ENCODE data around the gene TBL3. TPM values are rescaled to one million over a fixed set of nuclear protein-coding genes. Genes with fewer than 3 reads are reported as not detected.

The TBL3 gene
- total RNA-seq, 1 donor from 2014 or later, result 30.8 TPM

- peaks cover 49% of the 10 kb centered on the region for H3K27me3 Mint-ChIP-seq
- H3K36me3 Mint-ChIP-seq (ENCODE audit: insufficient read depth), result peaks cover 2% of the 10 kb centered on the region
- H3K27ac Mint-ChIP-seq, result peak overlapping the region; percentile 84
- no peaks in the 10 kb centered on the region for H3K9me3 Mint-ChIP-seq (ENCODE audit: low read depth)
- TF ChIP-seq CTCF (IDR thresholded peaks at IDR 0.05; ENCODE audit: unreplicated experiment), result no peak
- no peak for DNase-seq (ENCODE audit: low spot score, unreplicated experiment)
- peaks cover 12% of the 10 kb centered on the region for H3K4me1 Mint-ChIP-seq (ENCODE audit: low read depth)
- peak overlapping the region; percentile 83 for H3K4me3 Mint-ChIP-seq (ENCODE audit: low read depth)
These were observed 12.7 kb downstream of the TBL3 start for GRCh38 chr16:1984347-1985225.

GRCh38 chr16:1985466-1986150 is 13.8 kb downstream of the TBL3 start:
- Mint-ChIP-seq H3K36me3 (ENCODE audit: insufficient read depth) (peaks cover 2% of the 10 kb centered on the region), H3K27ac (no peak overlapping the region), H3K27me3 (peaks cover 41% of the 10 kb centered on the region), H3K4me3 (ENCODE audit: low read depth) (peak overlapping the region; percentile 83), H3K4me1 (ENCODE audit: low read depth) (peaks cover 12% of the 10 kb centered on the region), H3K9me3 (ENCODE audit: low read depth) (no peaks in the 10 kb centered on the region)
- no peak for TF ChIP-seq CTCF (IDR thresholded peaks at IDR 0.05; ENCODE audit: unreplicated experiment)
- DNase-seq (ENCODE audit: low spot score, unreplicated experiment), result no peak

GRCh38 chr16:1987198-1987597 is 15.3 kb downstream of the TBL3 start:
- Mint-ChIP-seq H3K36me3 (ENCODE audit: insufficient read depth) (peaks cover 2% of the 10 kb centered on the region), H3K4me3 (ENCODE audit: low read depth) (no peak overlapping the region), H3K27me3 (peaks cover 35% of the 10 kb centered on the region), H3K27ac (no peak overlapping the region), H3K4me1 (ENCODE audit: low read depth) (peaks cover 12% of the 10 kb centered on the region), H3K9me3 (ENCODE audit: low read depth) (no peaks in the 10 kb centered on the region)
- no peak for TF ChIP-seq CTCF (IDR thresholded peaks at IDR 0.05; ENCODE audit: unreplicated experiment)
- DNase-seq (ENCODE audit: low spot score, unreplicated experiment), result no peak

GRCh38 chr16:1989209-1990100 is 17.6 kb downstream of the TBL3 start, which contains the start of gene SYNGR3:
Gene SYNGR3, plus strand, starts transcription at chr16:1989970. Its CDS starts 133 bp downstream, at chr16:1990103.
- peaks cover 32% of the 10 kb centered on the region for H3K27me3 Mint-ChIP-seq
- TF ChIP-seq CTCF (IDR thresholded peaks at IDR 0.05; ENCODE audit: unreplicated experiment), result no peak
- H3K4me1 Mint-ChIP-seq (ENCODE audit: low read depth), result peaks cover 7% of the 10 kb centered on the region
- H3K36me3 Mint-ChIP-seq (ENCODE audit: insufficient read depth), result peaks cover 2% of the 10 kb centered on the region
- peak within 1 kb of the TSS; percentile 67 for H3K27ac Mint-ChIP-seq
- H3K9me3 Mint-ChIP-seq (ENCODE audit: low read depth), result no peaks in the 10 kb centered on the region
- peak within 1 kb of the TSS; percentile 68 for H3K4me3 Mint-ChIP-seq (ENCODE audit: low read depth)
- no peak for DNase-seq (ENCODE audit: low spot score, unreplicated experiment)

- H3K27ac Mint-ChIP-seq, result no peak overlapping the region
- H3K4me1 Mint-ChIP-seq (ENCODE audit: low read depth), result peaks cover 4% of the 10 kb centered on the region
- H3K4me3 Mint-ChIP-seq (ENCODE audit: low read depth), result no peak overlapping the region
- no peak for DNase-seq (ENCODE audit: low spot score, unreplicated experiment)
- no peaks in the 10 kb centered on the region for H3K9me3 Mint-ChIP-seq (ENCODE audit: low read depth)
- H3K36me3 Mint-ChIP-seq (ENCODE audit: insufficient read depth), result peaks cover 2% of the 10 kb centered on the region
- H3K27me3 Mint-ChIP-seq, result peaks cover 32% of the 10 kb centered on the region
- TF ChIP-seq CTCF (IDR thresholded peaks at IDR 0.05; ENCODE audit: unreplicated experiment), result no peak
These were observed 18.2 kb downstream of the TBL3 start for GRCh38 chr16:1990101-1990350.

Measured in progenitor cell of endocrine pancreas (in vitro differentiated cells).